ENCODE data around the gene SPATA45. TPM values are rescaled to one million over a fixed set of nuclear protein-coding genes. Genes with fewer than 3 reads are reported as not detected.
"Not testable (repeated sequence)": the region's sequence is repeated elsewhere in the genome, so short reads cannot be mapped to it uniquely, and the experiment has no call there.

The SPATA45 gene
- total and polyA plus RNA-seq, 8 donors, result not detected

DNA sequence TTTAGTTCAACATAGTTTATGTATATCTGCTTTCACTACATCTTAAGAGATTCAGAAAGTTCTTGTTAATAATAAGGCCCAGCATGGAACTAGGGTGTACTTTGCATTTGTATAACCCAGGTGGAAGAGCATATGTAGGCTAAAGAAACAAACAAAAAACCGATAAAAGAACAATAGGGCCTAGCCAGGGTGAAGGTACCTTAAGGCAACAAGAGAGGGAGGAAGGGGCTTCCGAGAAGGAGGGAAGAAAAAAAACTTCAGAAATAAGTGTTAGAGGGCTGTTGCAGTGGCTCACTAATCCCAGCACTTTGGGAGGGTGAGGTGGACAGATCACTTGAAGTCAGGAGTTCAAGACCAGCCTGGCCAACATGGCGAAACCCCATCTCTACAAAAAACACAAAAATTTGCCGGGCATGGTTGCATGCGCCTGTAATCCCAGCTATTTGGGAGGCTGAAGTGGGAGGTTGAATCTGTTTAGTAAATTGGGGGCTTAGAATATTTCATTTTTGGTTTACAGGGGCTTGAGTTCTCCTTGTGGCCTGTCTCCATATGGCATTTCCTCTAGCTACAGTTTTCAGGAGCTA, 4.7 kb upstream of the SPATA45 start:
- no peak overlapping the region for H3K4me3 ChIP-seq
- TF ChIP-seq EP300 (IDR thresholded peaks at IDR 0.05) (no peak), POLR2A (IDR thresholded peaks at IDR 0.05) (no peak), POLR2AphosphoS5 (IDR thresholded peaks at IDR 0.05) (no peak), CTCF (IDR thresholded peaks at IDR 0.05) (no peak)
- no peaks in the 10 kb centered on the region for H3K36me3 ChIP-seq
- H3K27ac ChIP-seq, result no peak overlapping the region
- peaks cover 0 to 9% (median 7%) of the 10 kb centered on the region in 4 donors for H3K4me1 ChIP-seq
- intact Hi-C loops (cut with DNase I; ENCODE audit: low total_unique reads), result no loop called here
- 82 to 87% (median 84%) methylated on average over 5 of the region's 5 CpGs for WGBS, 5 donors
- no peaks in the 10 kb centered on the region for H3K9me3 ChIP-seq
- H3K27me3 ChIP-seq, result no peaks in the 10 kb centered on the region
- DNase-seq, result no peak

DNA sequence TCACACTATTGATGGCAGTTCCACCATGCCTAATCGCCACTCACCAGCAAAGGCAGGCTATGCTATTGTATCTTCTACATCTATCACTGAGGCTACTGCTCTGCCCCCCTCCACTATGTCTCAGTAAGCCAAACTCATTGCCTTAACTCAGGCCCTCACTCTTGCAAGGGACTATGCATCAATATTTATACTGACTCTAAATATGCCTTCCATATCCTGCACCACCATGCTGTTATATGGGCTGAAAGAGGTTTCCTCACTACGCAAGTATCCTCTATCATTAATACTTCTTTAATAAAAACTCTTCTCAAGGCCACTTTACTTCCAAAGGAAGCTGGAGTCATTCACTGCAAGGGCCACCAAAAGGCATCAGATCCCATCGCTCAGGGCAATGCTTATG, 2.9 kb downstream of the SPATA45 start:
- H3K4me3 ChIP-seq; H3K4me1 ChIP-seq; H3K27ac ChIP-seq; DNase-seq; H3K27me3 ChIP-seq; H3K36me3 ChIP-seq; intact Hi-C loops (cut with DNase I; ENCODE audit: low total_unique reads); H3K9me3 ChIP-seq: not testable (repeated sequence)
- WGBS, 5 donors, result 67 to 83% (median 78%) methylated on average over 3 of the region's 3 CpGs

DNA sequence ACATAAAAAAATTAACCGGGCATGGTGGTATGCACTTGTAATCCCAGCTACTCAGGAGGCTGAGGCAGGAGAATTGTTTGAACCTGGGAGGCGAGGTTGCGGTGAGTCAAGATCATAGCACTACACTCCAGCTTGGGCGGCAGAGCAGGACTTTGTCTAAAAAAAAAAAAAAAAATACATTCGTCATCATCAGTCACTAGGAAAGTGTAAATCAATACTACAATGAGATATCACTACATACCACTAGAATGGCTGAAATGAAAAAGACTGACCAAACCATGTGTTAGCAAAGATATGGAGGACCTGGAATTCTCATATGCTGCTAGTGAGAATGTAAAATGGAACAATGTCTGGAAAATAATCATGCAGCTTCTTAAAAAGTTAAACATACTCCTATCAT, 9.3 kb downstream of the SPATA45 start:
- Histone ChIP-seq H3K36me3 (no peaks in the 10 kb centered on the region), H3K27ac (no peak overlapping the region), H3K4me1 (peaks cover 0 to 12% (median under 1%) of the 10 kb centered on the region in 4 donors), H3K9me3 (no peaks in the 10 kb centered on the region), H3K27me3 (no peaks in the 10 kb centered on the region), H3K4me3 (no peak overlapping the region)
- intact Hi-C loops (cut with DNase I; ENCODE audit: low total_unique reads), result no loop called here
- no peak for DNase-seq
- 75 to 83% (median 82%) methylated on average over 5 of the region's 5 CpGs for WGBS, 5 donors
- no peak for TF ChIP-seq POLR2A (IDR thresholded peaks at IDR 0.05)
- TF ChIP-seq POLR2AphosphoS5 (IDR thresholded peaks at IDR 0.05), result no peak
- no peak for TF ChIP-seq EP300 (IDR thresholded peaks at IDR 0.05)
- TF ChIP-seq CTCF (IDR thresholded peaks at IDR 0.05), result no peak

GRCh38 chr1:212833211-212834207, 13.9 kb downstream of the SPATA45 start:
- H3K4me3 ChIP-seq; H3K27me3 ChIP-seq; intact Hi-C loops (cut with DNase I; ENCODE audit: low total_unique reads); H3K36me3 ChIP-seq; H3K9me3 ChIP-seq: not testable (repeated sequence)
- Histone ChIP-seq H3K4me1 (peaks cover 0 to 27% (median 7%) of the 10 kb centered on the region in 4 donors), H3K27ac (peak overlapping the region; percentile 39 to 92 (median 73))
- peak in 2 of 3 donors; percentile 31 to 64 for TF ChIP-seq POLR2AphosphoS5 (IDR thresholded peaks at IDR 0.05)
- WGBS, 5 donors, result 32 to 60% (median 41%) methylated on average over 8 of the region's 8 CpGs
- DNase-seq, result peak; percentile 49 to 81

GRCh38 chr1:212828395-212828794, 19.1 kb downstream of the SPATA45 start:
- peaks cover 11 to 20% (median 16%) of the 10 kb centered on the region in 4 donors for H3K9me3 ChIP-seq
- no peak overlapping the region for H3K27ac ChIP-seq
- peaks cover 0 to 16% (median 7%) of the 10 kb centered on the region in 4 donors for H3K4me1 ChIP-seq
- no peaks in the 10 kb centered on the region for H3K27me3 ChIP-seq
- no peak for DNase-seq
- intact Hi-C loops (cut with DNase I; ENCODE audit: low total_unique reads), result no loop called here
- no peaks in the 10 kb centered on the region for H3K36me3 ChIP-seq
- 79 to 91% (median 86%) methylated on average over 2 of the region's 2 CpGs for WGBS, 5 donors
- TF ChIP-seq CTCF (IDR thresholded peaks at IDR 0.05) (no peak), EP300 (IDR thresholded peaks at IDR 0.05) (no peak), POLR2AphosphoS5 (IDR thresholded peaks at IDR 0.05) (no peak), POLR2A (IDR thresholded peaks at IDR 0.05) (no peak)
- no peak overlapping the region for H3K4me3 ChIP-seq
